IMR-90 (cell line): Measurements from ENCODE around the gene CNNM3. TPM values are rescaled to one million over a fixed set of nuclear protein-coding genes. Genes with fewer than 3 reads are reported as not detected.

Experiments
- ATAC-seq: fragments of 200-7000 bp; cut with Tn5 transposase; 2 replicates; pipeline ENCODE4 v1.9.1; 2020; ENCODE audit warnings: low read depth, mild to moderate bottlenecking, moderate library complexity
- BruUV-seq: library from RNA; stranded (reverse); fragments of 400-500 nt; replicated peaks from 2 replicates; lab custom pipeline; 2021; lab: Mats Ljungman, UMichigan
- CTCF ChIA-PET: fragments of 300-600 bp; formaldehyde crosslinking; extraction: SDS; loops from one replicate; lab custom pipeline; 2021; ENCODE audit warnings: antibody characterized with exemption; lab: Yijun Ruan, JAX
- POLR2A ChIA-PET: fragments of 300-600 bp; sonication (Branson Sonifier 250); formaldehyde crosslinking; loops from one replicate; lab custom pipeline; 2022; ENCODE audit warnings: antibody characterized with exemption; ENCODE audit not compliant: unreplicated experiment; lab: Charles Lee
- DNase-seq: peaks from one replicate; pipeline ENCODE4 v3.0.0; 2013
- H2AFZ ChIP-seq: replicated peaks from 2 replicates; pipeline ENCODE3; 2013; ENCODE audit warnings: low read length, mild to moderate bottlenecking; ENCODE audit not compliant: poor library complexity
- H2AK5ac ChIP-seq: 2 replicates; pipeline ENCODE4 v1.6.1; 2013; ENCODE audit warnings: low read depth, low read length, inconsistent platforms
- H2AK9ac ChIP-seq: replicated peaks from 2 replicates; pipeline ENCODE3; 2013; ENCODE audit warnings: mild to moderate bottlenecking, low read depth, low read length, moderate library complexity; ENCODE audit not compliant: poor library complexity
- H2BK120ac ChIP-seq: 2 replicates; pipeline ENCODE4 v1.6.1; 2013; ENCODE audit warnings: low read depth, low read length, inconsistent platforms
- H2BK15ac ChIP-seq: 3 replicates; pipeline ENCODE4 v1.6.1; 2013; ENCODE audit warnings: low read depth, low read length, inconsistent platforms
- H2BK20ac ChIP-seq: 2 replicates; pipeline ENCODE4 v1.6.1; 2013; ENCODE audit warnings: low read depth, mild to moderate bottlenecking, inconsistent platforms, low read length, moderate library complexity
- H2BK5ac ChIP-seq: 2 replicates; pipeline ENCODE4 v1.6.1; 2013; ENCODE audit warnings: mild to moderate bottlenecking, low read depth, low read length, inconsistent platforms; ENCODE audit not compliant: poor library complexity, severe bottlenecking
- H3K14ac ChIP-seq: replicated peaks from 2 replicates; pipeline ENCODE4 v1.6.1; 2013; ENCODE audit warnings: low read depth, low read length, inconsistent platforms
- H3K18ac ChIP-seq: 2 replicates; pipeline ENCODE4 v1.6.1; 2013; ENCODE audit warnings: low read depth, low read length, control low read depth
- H3K23ac ChIP-seq: 2 replicates; pipeline ENCODE4 v1.6.1; 2013; ENCODE audit warnings: low read depth, low read length, inconsistent platforms
- H3K27ac ChIP-seq: 2 replicates; pipeline ENCODE4 v1.5.1; 2013; ENCODE audit warnings: mild to moderate bottlenecking, control low read depth, low read length; ENCODE audit not compliant: insufficient read depth
- H3K27me3 ChIP-seq: 2 replicates; pipeline ENCODE4 v1.6.1; 2013; ENCODE audit warnings: low read length; ENCODE audit not compliant: control insufficient read depth, insufficient read depth
- H3K36me3 ChIP-seq: 2 replicates; pipeline ENCODE4 v1.6.1; 2013; ENCODE audit warnings: low read length, mixed read lengths; ENCODE audit not compliant: control insufficient read depth, insufficient read depth
- H3K4ac ChIP-seq: 2 replicates; pipeline ENCODE4 v1.6.1; 2013; ENCODE audit warnings: low read depth, low read length, inconsistent platforms
- H3K4me1 ChIP-seq: 2 replicates; pipeline ENCODE4 v1.6.1; 2013; ENCODE audit warnings: low read length, mixed read lengths; ENCODE audit not compliant: control insufficient read depth, insufficient read depth
- H3K4me2 ChIP-seq: 2 replicates; pipeline ENCODE4 v1.6.1; 2013; ENCODE audit warnings: low read depth, mild to moderate bottlenecking, control low read depth, low read length, moderate library complexity
- H3K4me3 ChIP-seq: 2 replicates; pipeline ENCODE4 v1.5.1; 2013; ENCODE audit warnings: low read depth, mild to moderate bottlenecking, control low read depth, low read length, moderate library complexity; ENCODE audit not compliant: insufficient read depth
- H3K56ac ChIP-seq: 2 replicates; pipeline ENCODE4 v1.6.1; 2013; ENCODE audit warnings: low read length, inconsistent platforms; ENCODE audit not compliant: insufficient read depth; ENCODE audit errors: extremely low read depth
- H3K79me1 ChIP-seq, 2 experiments: 2 replicates each; pipeline ENCODE4 v1.6.1; 2013; ENCODE audit warnings: low read length in 2 of 2, inconsistent platforms in 1 of 2, low read depth in 1 of 2
- H3K9ac ChIP-seq: 2 replicates; pipeline ENCODE4 v1.6.1; 2013; ENCODE audit warnings: low read depth, low read length, control low read depth
- H3K9me1 ChIP-seq: 2 replicates; pipeline ENCODE4 v1.6.1; 2013; ENCODE audit warnings: low read length, inconsistent platforms; ENCODE audit not compliant: insufficient read depth
- H3K9me3 ChIP-seq: 2 replicates; pipeline ENCODE4 v1.6.1; 2013; ENCODE audit warnings: low read length; ENCODE audit not compliant: control insufficient read depth, insufficient read depth
- H4K20me1 ChIP-seq: 2 replicates; pipeline ENCODE4 v1.6.1; 2013; ENCODE audit warnings: low read length, inconsistent platforms; ENCODE audit not compliant: insufficient read depth
- H4K5ac ChIP-seq: 2 replicates; pipeline ENCODE4 v1.6.1; 2013; ENCODE audit warnings: mild to moderate bottlenecking, low read depth, low read length, control low read depth
- H4K8ac ChIP-seq, 2 experiments: 2 replicates each; pipeline ENCODE4 v1.6.1; 2013; ENCODE audit warnings: low read depth in 2 of 2, low read length in 2 of 2, control low read depth in 1 of 2, inconsistent platforms in 1 of 2
- H4K91ac ChIP-seq: 2 replicates; pipeline ENCODE4 v1.6.1; 2013; ENCODE audit warnings: low read depth, low read length, inconsistent platforms; ENCODE audit not compliant: insufficient read depth
- BHLHE40 ChIP-seq: fragments of 150-350 bp; IDR thresholded peaks from 2 replicates; pipeline ENCODE4 v1.6.1; 2016; ENCODE audit warnings: mild to moderate bottlenecking, low read depth, low read length
- CEBPB ChIP-seq: IDR thresholded peaks from 2 replicates; pipeline ENCODE4 v1.6.1; 2012; ENCODE audit warnings: low read depth, low read length, improper control_type of control experiment
- CHD1 ChIP-seq: IDR thresholded peaks from 2 replicates; pipeline ENCODE4 v1.6.1; 2012; ENCODE audit warnings: low read depth, low read length, improper control_type of control experiment
- CTCF ChIP-seq: conservative IDR thresholded peaks from 2 replicates; pipeline ENCODE4 v1.5.1; 2012; ENCODE audit warnings: mild to moderate bottlenecking, low read depth, low read length, improper control_type of control experiment
- ELK1 ChIP-seq: fragments of 150-350 bp; IDR thresholded peaks from 2 replicates; pipeline ENCODE4 v1.6.1; 2016; ENCODE audit warnings: low read depth, mild to moderate bottlenecking, low read length, moderate library complexity, borderline replicate concordance
- FOS ChIP-seq: fragments of 150-350 bp; IDR thresholded peaks from 2 replicates; pipeline ENCODE4 v1.6.1; 2016; ENCODE audit warnings: low read depth, low read length
- MAFK ChIP-seq: IDR thresholded peaks from 2 replicates; pipeline ENCODE4 v1.6.1; 2012; ENCODE audit warnings: low read depth, low read length, improper control_type of control experiment
- MXI1 ChIP-seq: IDR thresholded peaks from 2 replicates; pipeline ENCODE4 v1.6.1; 2012; ENCODE audit warnings: low read depth, mild to moderate bottlenecking, low read length, moderate library complexity, borderline replicate concordance
- NFE2L2 ChIP-seq: fragments of 150-350 bp; IDR thresholded peaks from 2 replicates; pipeline ENCODE4 v1.6.1; 2016; ENCODE audit warnings: low read depth, mild to moderate bottlenecking, low read length
- POLR2A ChIP-seq: IDR thresholded peaks from 2 replicates; pipeline ENCODE4 v1.6.1; 2012; ENCODE audit warnings: mild to moderate bottlenecking, low read depth, low read length
- RAD21 ChIP-seq: IDR thresholded peaks from 2 replicates; pipeline ENCODE4 v1.6.1; 2012; ENCODE audit warnings: low read length, improper control_type of control experiment
- RFX5 ChIP-seq: IDR thresholded peaks from 2 replicates; pipeline ENCODE4 v1.8.0; 2012; ENCODE audit warnings: low read depth, mild to moderate bottlenecking, low read length, moderate library complexity
- SMC3 ChIP-seq: fragments of 150-350 bp; IDR thresholded peaks from 2 replicates; pipeline ENCODE4 v1.6.1; 2016; ENCODE audit warnings: low read depth, mild to moderate bottlenecking, antibody characterized with exemption, low read length, moderate library complexity
- USF2 ChIP-seq: fragments of 150-350 bp; IDR thresholded peaks from 2 replicates; pipeline ENCODE4 v1.6.1; 2017; ENCODE audit warnings: mild to moderate bottlenecking, antibody characterized with exemption, low read length, low read depth
- WGBS, 2 experiments: methylation state at CpG; one replicate each; pipeline versions ENCODE4 v1.1.5 to v1.1.7; 2013; ENCODE audit warnings: missing lambda C conversion rate in 2 of 2; ENCODE audit not compliant: insufficient read length in 1 of 2; ENCODE audit errors: extremely low coverage in 2 of 2; 5-methylcytosine and 5-hydroxymethylcytosine counted together
- dilution Hi-C: fragments of 300-500 bp; cut with HindIII; formaldehyde crosslinking; loops from one replicate; pipeline ENCODE4 v1.14.3; 2018; ENCODE audit warnings: low sequenced_read_pairs; ENCODE audit not compliant: unreplicated experiment
- in situ Hi-C: fragments of 300-500 bp; cut with MboI; formaldehyde crosslinking; loops from 3 replicates; pipeline ENCODE4 v1.14.3; 2019; ENCODE audit warnings: low sequenced_read_pairs, inconsistent platforms, mixed read lengths
- intact Hi-C: fragments of 100-400 bp; cut with micrococcal nuclease; formaldehyde crosslinking; loops from 2 replicates; pipeline ENCODE4 v1.10.0; 2022
- polyA plus RNA-seq, 3 experiments: library from polyadenylated mRNA; depleted of rRNA; stranded (reverse); fragments of >200 nt; gene quantifications; 2 replicates each; pipeline ENCODE4 v1.2.3, GENCODE V29; 2012; ENCODE audit warnings: low replicate concordance in 1 of 3
- total RNA-seq: library from RNA; depleted of rRNA; stranded (reverse); fragments of >200 nt; gene quantifications from 2 replicates; pipeline ENCODE4 v1.2.3, GENCODE V29; 2012

Gene CNNM3
- total and polyA plus RNA-seq, 2 of the 4 experiments (the other 2 are of a cell fraction): 2.3 to 6.1 TPM

GRCh38 chr2:96860065-96861029 is 44.3 kb downstream of the CNNM3 start:
- POLR2A ChIA-PET: no interaction called here
- no peak overlapping the region for H2BK120ac ChIP-seq
- in situ Hi-C loops: loop anchor here (25.0 kb wide), 1 partner anchor 252 kb away; the partner anchor contains the start of gene ANKRD36
- no peak for TF ChIP-seq RFX5
- no peak for TF ChIP-seq CHD1
- TF ChIP-seq CTCF: no peak
- TF ChIP-seq BHLHE40: no peak
- no peak for TF ChIP-seq FOS
- TF ChIP-seq MXI1: no peak
- TF ChIP-seq MAFK: no peak
- TF ChIP-seq USF2: no peak
- TF ChIP-seq POLR2A: no peak
- no peak for TF ChIP-seq SMC3
- no peak for TF ChIP-seq NFE2L2
- no peak for TF ChIP-seq ELK1
- TF ChIP-seq RAD21: no peak
- TF ChIP-seq CEBPB: no peak

More at GRCh38 chr2:96860065-96861029, 44.3 kb downstream of the CNNM3 start:
- ATAC-seq (no peak), DNase-seq (no peak)
- Histone ChIP-seq H3K36me3 (peaks cover 48% of the 10 kb centered on the region), H2BK20ac (no peak overlapping the region), H3K23ac (no peak overlapping the region), H3K9ac (no peak overlapping the region), H3K14ac (no peak overlapping the region), H3K4me3 (no peak overlapping the region), H2AFZ (no peak overlapping the region), H2BK15ac (no peak overlapping the region), H3K4me2 (no peak overlapping the region), H3K18ac (no peak overlapping the region), H3K27me3 (no peaks in the 10 kb centered on the region), H4K91ac (no peak overlapping the region), H4K8ac (no peak overlapping the region), H3K9me3 (no peaks in the 10 kb centered on the region), H3K4ac (no peak overlapping the region), H2BK5ac (no peak overlapping the region), H2AK5ac (no peak overlapping the region), H4K20me1 (peaks cover 12% of the 10 kb centered on the region), H3K56ac (no peak overlapping the region), H3K9me1 (peaks cover 3% of the 10 kb centered on the region; the same call in 1 of the 2 replicates), H3K79me1 (peaks cover 11 to 39% of the 10 kb centered on the region in 2 experiments), H2AK9ac (peak overlapping the region; percentile 73), H3K4me1 (peaks cover 12% of the 10 kb centered on the region), H3K27ac (no peak overlapping the region), H4K5ac (no peak overlapping the region)
- 83% methylated on average over 19 of the region's 38 CpGs; no CpG with 5 or more reads in 1 of the 2 experiments for WGBS, 2 experiments
- no TSS peak for BruUV-seq
- intact Hi-C loops (no loop called here), dilution Hi-C loops (no loop called here)
- CTCF ChIA-PET: no interaction called here
